PC-9 (cell line): ENCODE measurements around the gene KIF9.

ENCODE experiments used
- CTCF ChIP-seq: fragments of 200-600 bp; sonication (generic); conservative IDR thresholded peaks from 2 replicates; pipeline ENCODE4 v1.6.1; 2017; ENCODE audit warnings: mixed run types, antibody characterized with exemption, mild to moderate bottlenecking, moderate library complexity
- EZH2 ChIP-seq: fragments of 200-600 bp; sonication (generic); IDR thresholded peaks from 2 replicates; pipeline ENCODE4 v1.8.0; 2017; ENCODE audit warnings: antibody characterized with exemption, low read depth

GRCh38 chr3:47239929-47240328 is 42.7 kb downstream of the KIF9 start:
- TF ChIP-seq EZH2 = no peak
- no peak for TF ChIP-seq CTCF
